OCI-LY7 (cell line): Measurements from ENCODE around the gene PWP2. TPM values are rescaled to one million over a fixed set of nuclear protein-coding genes. Genes with fewer than 3 reads are reported as not detected.
"Not testable (repeated sequence)": the region's sequence is repeated elsewhere in the genome, so short reads cannot be mapped to it uniquely, and the experiment has no call there.

ENCODE experiments used
- BruUV-seq: library from RNA; stranded (reverse); fragments of 400-500 nt; replicated peaks from 2 replicates; lab custom pipeline; 2021; lab: Mats Ljungman, UMichigan
- CTCF ChIA-PET: fragments of 300-600 bp; sonication (Branson Sonifier 250); formaldehyde crosslinking; loops from one replicate; lab custom pipeline; 2022; ENCODE audit warnings: antibody characterized with exemption; ENCODE audit not compliant: unreplicated experiment; lab: Charles Lee
- POLR2A ChIA-PET: fragments of 300-600 bp; sonication (Branson Sonifier 250); formaldehyde crosslinking; loops from one replicate; lab custom pipeline; 2022; ENCODE audit warnings: antibody characterized with exemption; lab: Charles Lee
- DNase-seq: peaks from one replicate; pipeline ENCODE4 v3.0.0-alpha.2; 2015; ENCODE audit warnings: low spot score
- H2AFZ ChIP-seq: fragments of 200-600 bp; sonication (generic), shearing (Covaris generic); 2 replicates; pipeline ENCODE4 v1.6.1; 2014; ENCODE audit warnings: mild to moderate bottlenecking, antibody characterized with exemption, low read length, moderate library complexity
- H3K27ac ChIP-seq: fragments of 200-600 bp; sonication (generic); 2 replicates; pipeline ENCODE4 v1.5.1; 2014; ENCODE audit warnings: mixed run types, low read depth, mild to moderate bottlenecking, moderate library complexity, low read length, inconsistent platforms; ENCODE audit not compliant: poor library complexity, severe bottlenecking
- H3K36me3 ChIP-seq: fragments of 200-600 bp; sonication (generic); 2 replicates; pipeline ENCODE4 v1.6.1; 2014; ENCODE audit warnings: mild to moderate bottlenecking, antibody characterized with exemption, low read length, moderate library complexity, mixed read lengths; ENCODE audit not compliant: insufficient read depth
- H3K4me1 ChIP-seq: fragments of 200-600 bp; sonication (generic); 2 replicates; pipeline ENCODE4 v1.5.1; 2014; ENCODE audit warnings: mild to moderate bottlenecking, low read length; ENCODE audit not compliant: insufficient read depth, poor library complexity, severe bottlenecking
- H3K4me2 ChIP-seq: fragments of 200-600 bp; sonication (generic); 2 replicates; pipeline ENCODE4 v1.6.1; 2014; ENCODE audit warnings: mild to moderate bottlenecking, low read length
- H3K4me3 ChIP-seq: fragments of 200-600 bp; sonication (generic); 2 replicates; pipeline ENCODE4 v1.5.1; 2014; ENCODE audit warnings: mild to moderate bottlenecking, low read depth, low read length; ENCODE audit not compliant: poor library complexity, severe bottlenecking
- H3K79me2 ChIP-seq: fragments of 200-600 bp; sonication (generic); 2 replicates; pipeline ENCODE4 v1.6.1; 2016; ENCODE audit warnings: low read depth, mild to moderate bottlenecking, low read length, moderate library complexity, mixed read lengths; ENCODE audit not compliant: insufficient read depth
- H3K9me2 ChIP-seq: fragments of 200-600 bp; sonication (generic); 2 replicates; pipeline ENCODE4 v1.6.1; 2016; ENCODE audit warnings: mild to moderate bottlenecking, low read length, mixed read lengths; ENCODE audit not compliant: insufficient read depth
- H3K9me3 ChIP-seq: fragments of 200-600 bp; sonication (generic); 2 replicates; pipeline ENCODE4 v1.6.1; 2014; ENCODE audit warnings: mild to moderate bottlenecking, mixed run types, low read length, mixed read lengths
- H4K20me1 ChIP-seq: fragments of 200-600 bp; sonication (generic); 2 replicates; pipeline ENCODE4 v1.6.1; 2014; ENCODE audit warnings: mild to moderate bottlenecking, antibody characterized with exemption, low read length, moderate library complexity, mixed read lengths; ENCODE audit not compliant: insufficient read depth
- intact Hi-C: fragments of 100-400 bp; cut with micrococcal nuclease; formaldehyde crosslinking; loops from one replicate; pipeline ENCODE4 v1.10.0; 2022; ENCODE audit not compliant: unreplicated experiment
- total RNA-seq, 2 experiments: library from RNA; depleted of rRNA in 1 of 2; stranded (reverse); fragments of >200 nt in 1 of 2; shearing (Covaris generic) in 1 of 2; gene quantifications; 2 replicates each; pipeline ENCODE4 v1.2.3, GENCODE V29; 2014 to 2022

The PWP2 gene
- total RNA-seq, 2 experiments from 2014 or later: 8.2 to 11.5 TPM

- POLR2A ChIA-PET, H3K4me2 ChIP-seq, H3K27ac ChIP-seq, H3K9me2 ChIP-seq, H2AFZ ChIP-seq, H4K20me1 ChIP-seq, DNase-seq, CTCF ChIA-PET, H3K4me3 ChIP-seq, H3K9me3 ChIP-seq, H3K36me3 ChIP-seq, H3K4me1 ChIP-seq, intact Hi-C loops, BruUV-seq, H3K79me2 ChIP-seq: not testable (repeated sequence)
These were observed 46.7 kb downstream of the PWP2 start for GRCh38 chr21:44153889-44154228.

GRCh38 chr21:44154816-44155230 lies 47.6 kb downstream of the PWP2 start:
- H3K27ac ChIP-seq, H3K9me3 ChIP-seq, H4K20me1 ChIP-seq, H3K9me2 ChIP-seq, POLR2A ChIA-PET, H3K36me3 ChIP-seq, H2AFZ ChIP-seq, intact Hi-C loops, H3K4me2 ChIP-seq, H3K4me1 ChIP-seq, DNase-seq, CTCF ChIA-PET, H3K4me3 ChIP-seq, BruUV-seq, H3K79me2 ChIP-seq: not testable (repeated sequence)

GRCh38 chr21:44155231-44155993 lies 48.2 kb downstream of the PWP2 start:
- H3K4me2 ChIP-seq, intact Hi-C loops, BruUV-seq, DNase-seq, H4K20me1 ChIP-seq, H3K9me2 ChIP-seq, H3K9me3 ChIP-seq, H3K27ac ChIP-seq, POLR2A ChIA-PET, H2AFZ ChIP-seq, H3K4me3 ChIP-seq, H3K79me2 ChIP-seq, CTCF ChIA-PET, H3K36me3 ChIP-seq, H3K4me1 ChIP-seq: not testable (repeated sequence)

DNA sequence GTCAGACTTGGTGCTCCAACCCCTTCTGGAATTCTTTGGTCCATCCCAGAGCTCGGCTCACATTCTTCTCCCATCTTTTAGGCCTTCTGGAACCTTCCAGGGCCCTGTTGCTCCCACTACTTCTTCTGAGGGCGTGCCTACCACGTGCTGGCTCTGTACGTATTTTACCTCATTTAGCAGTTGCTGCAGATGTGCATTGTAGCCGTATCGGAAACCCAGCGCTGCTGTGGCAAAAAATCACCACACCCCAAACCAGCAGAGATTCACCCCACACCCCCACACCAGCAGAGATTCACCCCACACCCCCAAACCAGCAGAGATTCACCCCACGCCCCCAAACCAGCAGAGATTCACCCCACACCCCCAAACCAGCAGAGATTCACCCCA lies 48.8 kb downstream of the PWP2 start:
- CTCF ChIA-PET, H3K4me1 ChIP-seq, intact Hi-C loops, H3K4me2 ChIP-seq, H3K4me3 ChIP-seq, POLR2A ChIA-PET, H3K36me3 ChIP-seq, DNase-seq, H3K79me2 ChIP-seq, H3K9me3 ChIP-seq, H2AFZ ChIP-seq, H4K20me1 ChIP-seq, H3K27ac ChIP-seq, H3K9me2 ChIP-seq, BruUV-seq: not testable (repeated sequence)

- H3K36me3 ChIP-seq, H3K4me1 ChIP-seq, CTCF ChIA-PET, POLR2A ChIA-PET, H2AFZ ChIP-seq, H3K9me2 ChIP-seq, H3K4me3 ChIP-seq, H3K9me3 ChIP-seq, H4K20me1 ChIP-seq, intact Hi-C loops, H3K4me2 ChIP-seq, DNase-seq, H3K27ac ChIP-seq, H3K79me2 ChIP-seq: not testable (repeated sequence)
- TSS peak; percentile 87 for BruUV-seq
These were observed 50.4 kb downstream of the PWP2 start for GRCh38 chr21:44157439-44158081.

DNA sequence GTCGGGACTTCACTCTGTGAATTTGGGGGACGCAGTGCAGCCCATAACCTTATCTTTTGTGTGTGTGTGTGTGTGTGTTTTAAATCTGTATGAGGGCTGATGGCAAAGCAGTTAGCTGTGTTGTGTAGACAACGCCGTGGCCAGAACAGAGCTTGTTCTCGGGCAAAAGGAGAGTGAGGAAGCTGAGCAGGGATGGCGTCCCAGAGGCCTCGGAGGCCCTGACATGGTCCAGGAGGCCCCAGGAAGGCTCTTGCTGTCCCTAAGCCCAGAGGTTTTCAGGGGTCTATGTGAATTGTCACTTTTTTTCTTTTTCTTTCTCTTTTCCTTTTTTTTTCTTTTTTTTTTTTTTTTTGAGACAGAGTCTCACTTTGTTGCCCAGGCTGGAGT lies 50.9 kb downstream of the PWP2 start:
- H3K79me2 ChIP-seq, H4K20me1 ChIP-seq, DNase-seq, H3K27ac ChIP-seq, intact Hi-C loops, H3K36me3 ChIP-seq, CTCF ChIA-PET, H3K9me2 ChIP-seq, H3K4me1 ChIP-seq, H3K4me3 ChIP-seq, H3K4me2 ChIP-seq, H3K9me3 ChIP-seq, BruUV-seq, POLR2A ChIA-PET, H2AFZ ChIP-seq: not testable (repeated sequence)
